Testis (tissue), 3 donors: ENCODE measurements around the gene PAIP1. TPM values are rescaled to one million over a fixed set of nuclear protein-coding genes. Genes with fewer than 3 reads are reported as not detected.

Experiments
- DNase-seq: peaks from one replicate; pipeline ENCODE4 v3.0.0-alpha.2; 2019
- H3K27ac ChIP-seq, 2 donors: fragments of 200-600 bp; sonication (generic); one replicate each; pipeline ENCODE4 v1.5.1; 2019
- H3K27me3 ChIP-seq: fragments of 200-600 bp; sonication (generic); one replicate; pipeline ENCODE4 v1.5.1; 2019
- H3K36me3 ChIP-seq: fragments of 200-600 bp; sonication (generic); one replicate; pipeline ENCODE4 v1.5.1; 2017; ENCODE audit warnings: low read depth; ENCODE audit errors: missing control alignments
- H3K4me1 ChIP-seq: fragments of 200-600 bp; sonication (generic); one replicate; pipeline ENCODE4 v1.5.1; 2019
- H3K4me3 ChIP-seq, 2 donors: fragments of 200-600 bp; sonication (generic); one replicate each; pipeline ENCODE4 v1.5.1; 2017 to 2019
- H3K9me3 ChIP-seq: fragments of 200-600 bp; sonication (generic); one replicate; pipeline ENCODE4 v1.5.1; 2017
- POLR2A ChIP-seq: fragments of 450-650 bp; IDR thresholded peaks from one replicate; pipeline ENCODE4 v1.6.1; 2017; ENCODE audit warnings: antibody characterized with exemption, mild to moderate bottlenecking, moderate library complexity
- WGBS, 2 donors: methylation state at CpG; one replicate each; pipeline ENCODE4 v1.1.5; 2018; 5-methylcytosine and 5-hydroxymethylcytosine counted together
- intact Hi-C: fragments of 100-400 bp; cut with DNase I; formaldehyde crosslinking; loops from one replicate; pipeline ENCODE4 v1.15.1; 2023; ENCODE audit warnings: low total_unique reads
- polyA plus RNA-seq: library from polyadenylated mRNA; stranded (reverse); fragments of 350-450 nt; fragmentation: Illumina TruSeq; extraction: RNeasy Lipid Tissue Mini Kit (QIAGEN cat#74804); gene quantifications from one replicate; pipeline ENCODE4 v1.2.3, GENCODE V29; 2014; ENCODE audit warnings: low read depth, low replicate concordance; ENCODE audit not compliant: insufficient read depth
- total RNA-seq, 2 donors: library from RNA; depleted of rRNA; stranded (reverse); fragments of >200 nt; gene quantifications; one replicate each; pipeline ENCODE4 v1.2.3, GENCODE V29; 2016
- TF ChIP-seq, protein P1 (sequence below), 3 experiments: fragments of 450-650 bp in 2 of 3; fragments of 200-600 bp in 1 of 3; sonication (generic) in 1 of 3; IDR thresholded peaks; one replicate each; pipeline ENCODE4 v1.5.1; 2016 to 2019; ENCODE audit warnings: antibody characterized with exemption in 3 of 3, mild to moderate bottlenecking in 2 of 3, moderate library complexity in 1 of 3

PAIP1 gene
- total and polyA plus RNA-seq, 3 donors from 2014 or later = 103 to 135 (median 117) TPM

DNA sequence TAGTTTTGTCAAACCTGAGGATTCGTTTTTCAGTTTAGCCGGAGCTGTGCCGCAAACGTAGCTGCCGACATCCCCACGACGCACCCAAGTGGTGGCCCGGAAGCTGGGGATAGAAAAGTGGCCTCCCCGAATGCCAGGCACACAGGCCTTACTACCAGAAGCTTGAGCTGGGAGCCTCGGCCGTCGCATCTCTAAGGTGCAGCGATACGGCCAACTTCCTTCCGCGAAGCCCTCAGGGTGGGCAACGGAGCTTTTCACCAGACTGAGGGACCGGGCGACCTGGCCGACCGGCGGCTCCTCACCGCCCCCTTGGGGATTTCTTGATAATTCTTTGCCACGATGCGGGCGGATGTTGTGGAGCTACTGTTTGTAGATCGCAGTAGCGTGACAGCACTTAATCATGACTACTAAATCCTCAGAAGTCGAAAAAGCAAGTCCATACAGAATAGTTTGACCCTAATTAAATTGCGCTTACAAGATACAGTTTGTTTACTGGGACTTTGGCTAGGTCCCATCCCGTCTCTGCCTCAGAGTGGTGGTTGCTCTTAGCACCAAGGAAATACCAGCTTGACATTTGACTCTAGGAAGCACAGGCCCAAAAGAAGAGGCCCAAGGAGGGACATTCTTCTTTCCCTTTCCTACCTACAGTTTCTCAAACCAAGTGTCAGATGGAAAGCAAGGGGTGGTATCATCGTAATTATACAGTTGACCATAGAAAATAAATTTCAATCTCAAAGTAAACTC, 72.6 kb downstream of the PAIP1 start:
- intact Hi-C loops = no loop called here
- Histone ChIP-seq H3K27me3 (no peaks in the 10 kb centered on the region), H3K4me3 (peak overlapping the region; percentile 88 to 92), H3K36me3 (no peaks in the 10 kb centered on the region), H3K27ac (peak overlapping the region; percentile 91 to 96), H3K9me3 (no peaks in the 10 kb centered on the region), H3K4me1 (peaks cover 22% of the 10 kb centered on the region)
- peak; percentile 86 for DNase-seq
- 3 to 6% methylated on average over 12 to 32 of the region's 32 CpGs for whole genome bisulfite sequencing, 2 donors
- TF ChIP-seq, protein P1, sequence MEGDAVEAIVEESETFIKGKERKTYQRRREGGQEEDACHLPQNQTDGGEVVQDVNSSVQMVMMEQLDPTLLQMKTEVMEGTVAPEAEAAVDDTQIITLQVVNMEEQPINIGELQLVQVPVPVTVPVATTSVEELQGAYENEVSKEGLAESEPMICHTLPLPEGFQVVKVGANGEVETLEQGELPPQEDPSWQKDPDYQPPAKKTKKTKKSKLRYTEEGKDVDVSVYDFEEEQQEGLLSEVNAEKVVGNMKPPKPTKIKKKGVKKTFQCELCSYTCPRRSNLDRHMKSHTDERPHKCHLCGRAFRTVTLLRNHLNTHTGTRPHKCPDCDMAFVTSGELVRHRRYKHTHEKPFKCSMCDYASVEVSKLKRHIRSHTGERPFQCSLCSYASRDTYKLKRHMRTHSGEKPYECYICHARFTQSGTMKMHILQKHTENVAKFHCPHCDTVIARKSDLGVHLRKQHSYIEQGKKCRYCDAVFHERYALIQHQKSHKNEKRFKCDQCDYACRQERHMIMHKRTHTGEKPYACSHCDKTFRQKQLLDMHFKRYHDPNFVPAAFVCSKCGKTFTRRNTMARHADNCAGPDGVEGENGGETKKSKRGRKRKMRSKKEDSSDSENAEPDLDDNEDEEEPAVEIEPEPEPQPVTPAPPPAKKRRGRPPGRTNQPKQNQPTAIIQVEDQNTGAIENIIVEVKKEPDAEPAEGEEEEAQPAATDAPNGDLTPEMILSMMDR (IDR thresholded peaks at IDR 0.05) = peak; percentile 49 to 60 (median 59)
- TF ChIP-seq POLR2A = no peak

DNA sequence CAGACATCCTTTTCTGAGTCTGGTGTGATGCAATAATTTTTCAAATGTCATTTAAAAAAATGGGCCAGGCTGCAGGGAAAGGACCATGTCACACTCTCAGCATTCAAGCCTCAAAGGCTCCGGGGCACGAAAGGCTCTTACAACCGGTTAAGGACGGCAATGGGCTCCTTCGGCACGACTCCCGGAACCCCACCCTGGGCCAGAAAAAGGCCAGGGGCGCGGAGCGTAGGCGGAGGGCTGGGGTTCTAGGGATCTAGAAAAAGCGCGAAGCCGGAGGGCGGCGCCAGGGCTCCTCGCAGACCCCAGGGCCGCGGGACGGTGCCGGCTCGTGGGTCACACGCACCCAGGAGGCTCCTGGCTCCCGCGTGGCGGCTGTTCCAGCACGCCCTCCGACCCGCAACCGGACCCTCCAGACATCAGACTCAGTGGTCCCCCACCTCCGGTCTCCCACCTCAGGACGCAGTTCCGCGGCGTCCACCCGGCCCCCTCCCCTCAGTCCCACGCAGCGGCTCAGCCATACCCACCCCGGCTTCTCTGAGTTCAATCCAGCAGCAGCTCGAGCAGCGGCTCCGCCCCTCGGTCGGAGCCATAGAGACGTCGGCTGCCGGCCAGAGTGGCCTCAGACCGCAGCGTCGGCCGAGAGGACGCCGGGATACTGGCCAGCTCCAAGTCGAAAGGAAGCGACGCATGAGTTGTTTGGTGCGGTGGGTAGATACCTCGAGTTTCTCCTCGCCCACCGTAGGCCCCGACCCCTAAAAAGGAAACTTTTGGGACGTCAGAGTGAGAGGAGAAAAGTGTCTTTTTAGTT, 73.4 kb downstream of the PAIP1 start, which contains the start of gene TMEM267:
TMEM267 (minus strand) TSS at position 568 of the 808 bp plus-strand sequence. CDS start 29,896 bp downstream, outside the sequence.
- 0% methylated on average over 34 to 55 of the region's 62 CpGs for WGBS, 2 donors
- Histone ChIP-seq H3K9me3 (no peaks in the 10 kb centered on the region), H3K27me3 (no peaks in the 10 kb centered on the region), H3K4me3 (peak within 1 kb of the TSS; percentile 88 to 92), H3K36me3 (no peaks in the 10 kb centered on the region), H3K27ac (peak within 1 kb of the TSS; percentile 91 to 96), H3K4me1 (peaks cover 22% of the 10 kb centered on the region)
- DNase-seq = peak; percentile 96
- intact Hi-C loops = no loop called here
- TF ChIP-seq POLR2A = no peak
- TF ChIP-seq, protein P1 (IDR thresholded peaks at IDR 0.05) = no peak

DNA sequence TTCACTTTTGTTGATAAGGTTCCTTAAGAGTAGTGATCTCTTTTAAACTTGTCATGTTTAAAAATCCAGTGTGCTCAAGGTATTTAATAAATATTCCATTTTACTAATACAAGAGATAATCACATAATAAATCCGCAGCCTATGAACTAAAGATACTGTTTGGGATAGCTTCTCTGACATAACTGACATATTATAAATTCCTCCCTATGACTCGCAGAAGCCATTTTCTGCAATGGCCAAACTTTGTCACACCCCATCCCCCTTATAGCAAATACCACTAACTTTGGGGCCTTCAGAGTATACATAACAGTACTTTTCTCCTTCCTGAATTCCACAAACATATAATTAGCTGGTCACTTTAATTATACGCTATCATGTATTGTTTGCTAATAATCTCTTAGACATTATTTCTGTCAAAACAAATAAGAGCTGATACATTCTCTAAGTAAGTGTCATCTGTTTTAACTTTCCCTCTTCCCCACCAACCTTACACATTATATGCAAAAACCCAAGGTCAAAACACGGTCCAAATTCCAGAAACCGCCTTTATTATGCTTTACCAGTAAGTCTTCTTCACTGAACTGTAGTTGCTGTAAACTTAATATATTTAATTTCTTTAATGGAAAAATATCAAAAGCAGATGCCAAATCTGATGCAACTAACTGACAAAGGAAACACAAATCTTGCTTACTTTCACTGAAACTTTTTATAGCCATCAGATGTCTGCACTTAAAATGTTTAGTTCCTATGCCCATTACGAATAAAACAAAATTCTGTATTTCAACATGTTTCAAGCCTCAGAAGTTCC, 74.2 kb downstream of the PAIP1 start:
- Histone ChIP-seq H3K4me1 (peaks cover 22% of the 10 kb centered on the region), H3K4me3 (peak overlapping the region; percentile 88 to 92), H3K9me3 (no peaks in the 10 kb centered on the region), H3K36me3 (no peaks in the 10 kb centered on the region), H3K27me3 (no peaks in the 10 kb centered on the region), H3K27ac (peak overlapping the region; percentile 91 to 96)
- intact Hi-C loops = no loop called here
- 30 to 38% methylated on average over 6 of the region's 6 CpGs for WGBS, 2 donors
- no peak for DNase-seq
- no peak for TF ChIP-seq POLR2A

Other genes with a start within 250 kb of the PAIP1 start
- gene HMGCS1, start 243.7 kb downstream of the PAIP1 start, total RNA-seq = 10 to 100 TPM; 27.2 to 42.9 TPM
- 47.5 TPM for gene HMGCS1, start 243.7 kb downstream of the PAIP1 start, polyA plus RNA-seq
- gene CCL28, start 144.7 kb downstream of the PAIP1 start, total RNA-seq = 1 to 10 TPM; 5.6 to 7.6 TPM
- gene CCL28, start 144.7 kb downstream of the PAIP1 start, polyA plus RNA-seq = 3.8 TPM
- gene TMEM267, start 73.2 kb downstream of the PAIP1 start, total RNA-seq = 10 to 100 TPM in 1 of 2 donors, 1 to 10 TPM in 1; 8.1 to 21.0 TPM
- gene TMEM267, start 73.2 kb downstream of the PAIP1 start, polyA plus RNA-seq = 8.3 TPM
- gene C5orf34, start 41.9 kb downstream of the PAIP1 start, total RNA-seq = 1 to 10 TPM; 8.5 to 8.9 TPM
- gene C5orf34, start 41.9 kb downstream of the PAIP1 start, polyA plus RNA-seq = 5.5 TPM
- gene NNT, start 46.1 kb upstream of the PAIP1 start, total RNA-seq = 10 to 100 TPM; 32.1 to 55.0 TPM
- 25.4 TPM for gene NNT, start 46.1 kb upstream of the PAIP1 start, polyA plus RNA-seq